Mammary epithelial cell (primary cell): ENCODE data around the gene ZNF429.

Experiments
- EZH2 ChIP-seq: IDR thresholded peaks from 2 replicates; pipeline ENCODE4 v1.6.1; 2012; ENCODE audit warnings: low read length, inconsistent platforms, borderline replicate concordance
- TF ChIP-seq, protein P1 (sequence below), 2 donors: IDR thresholded peaks in 1 of 2; conservative IDR thresholded peaks in 1 of 2; 2 replicates each; pipeline ENCODE4 v1.5.1; 2011 to 2012; ENCODE audit warnings: inconsistent platforms in 2 of 2, low read length in 2 of 2, mild to moderate bottlenecking in 2 of 2, control low read depth in 1 of 2, low read depth in 1 of 2; ENCODE audit not compliant: insufficient read depth in 1 of 2; ENCODE audit errors: extremely low read depth in 1 of 2

DNA sequence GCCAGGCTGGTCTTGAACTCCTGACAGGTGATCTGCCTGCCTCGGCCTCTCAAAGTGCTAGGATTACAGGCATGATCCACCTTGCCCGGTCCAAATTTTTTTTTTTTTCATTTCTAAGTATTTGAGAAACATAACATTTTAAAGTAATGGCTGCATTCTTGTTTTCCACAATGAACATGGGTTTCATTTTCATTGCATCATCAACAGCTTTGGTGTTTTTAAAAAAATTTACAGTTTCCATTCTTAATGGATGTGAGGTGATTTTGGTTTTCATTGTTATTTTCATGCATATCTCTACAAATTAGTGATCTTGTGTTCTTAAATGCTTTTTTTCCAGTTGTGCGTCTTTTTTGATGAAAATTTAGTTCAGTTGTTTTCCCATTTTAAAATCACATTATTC is 27.5 kb downstream of the ZNF429 start:
- TF ChIP-seq, protein P1, sequence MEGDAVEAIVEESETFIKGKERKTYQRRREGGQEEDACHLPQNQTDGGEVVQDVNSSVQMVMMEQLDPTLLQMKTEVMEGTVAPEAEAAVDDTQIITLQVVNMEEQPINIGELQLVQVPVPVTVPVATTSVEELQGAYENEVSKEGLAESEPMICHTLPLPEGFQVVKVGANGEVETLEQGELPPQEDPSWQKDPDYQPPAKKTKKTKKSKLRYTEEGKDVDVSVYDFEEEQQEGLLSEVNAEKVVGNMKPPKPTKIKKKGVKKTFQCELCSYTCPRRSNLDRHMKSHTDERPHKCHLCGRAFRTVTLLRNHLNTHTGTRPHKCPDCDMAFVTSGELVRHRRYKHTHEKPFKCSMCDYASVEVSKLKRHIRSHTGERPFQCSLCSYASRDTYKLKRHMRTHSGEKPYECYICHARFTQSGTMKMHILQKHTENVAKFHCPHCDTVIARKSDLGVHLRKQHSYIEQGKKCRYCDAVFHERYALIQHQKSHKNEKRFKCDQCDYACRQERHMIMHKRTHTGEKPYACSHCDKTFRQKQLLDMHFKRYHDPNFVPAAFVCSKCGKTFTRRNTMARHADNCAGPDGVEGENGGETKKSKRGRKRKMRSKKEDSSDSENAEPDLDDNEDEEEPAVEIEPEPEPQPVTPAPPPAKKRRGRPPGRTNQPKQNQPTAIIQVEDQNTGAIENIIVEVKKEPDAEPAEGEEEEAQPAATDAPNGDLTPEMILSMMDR (conservative IDR thresholded peaks at IDR 0.05 in 1 of 2, IDR thresholded peaks at IDR 0.05 in 1 of 2; ENCODE audit: extremely low read depth in 1 of 2, insufficient read depth in 1 of 2, low read depth in 1 of 2, low read length in 2 of 2), result no peak
- TF ChIP-seq EZH2, result no peak
